Endothelial cell of umbilical vein (primary cell): ENCODE results near the gene FARP1. TPM values are rescaled to one million over a fixed set of nuclear protein-coding genes. Genes with fewer than 3 reads are reported as not detected.

Source experiments
- BruUV-seq: library from RNA; stranded (reverse); fragments of 400-500 nt; replicated peaks from 2 replicates; lab custom pipeline; 2021; lab: Mats Ljungman, UMichigan
- CTCF ChIA-PET: fragments of 300-600, 350-600 bp; sonication (Branson Sonifier 250); formaldehyde crosslinking; loops from one replicate; lab custom pipeline; 2021; ENCODE audit warnings: antibody characterized with exemption, inconsistent platforms; lab: Charles Lee
- POLR2A ChIA-PET: fragments of 300-600, 350-600 bp; sonication (Branson Sonifier 250); formaldehyde crosslinking; loops from one replicate; lab custom pipeline; 2021; ENCODE audit warnings: antibody characterized with exemption, inconsistent platforms; lab: Charles Lee
- DNase-seq: peaks from one replicate; pipeline ENCODE4 v3.0.0-alpha.2; 2011; ENCODE audit warnings: low read depth, low spot score
- FAIRE-seq: peaks from 2 replicates; lab custom pipeline; 2011; peaks lifted over from hg19 to GRCh38; lab: Jason Lieb, UNC
- H2AFZ ChIP-seq: 2 replicates; pipeline ENCODE4 v1.6.0; 2012; ENCODE audit warnings: low read depth, low read length, control low read depth, inconsistent platforms
- H3K27ac ChIP-seq: 2 replicates; pipeline ENCODE4 v1.5.1; 2011; ENCODE audit warnings: low read depth, mild to moderate bottlenecking, control low read depth, low read length, moderate library complexity; ENCODE audit not compliant: insufficient read depth
- H3K27me3 ChIP-seq, 2 experiments: 2 replicates each; pipeline versions ENCODE4 v1.6.0 to v1.6.1; 2011; ENCODE audit warnings: low read length in 2 of 2, mixed read lengths in 1 of 2; ENCODE audit not compliant: control insufficient read depth in 2 of 2, insufficient read depth in 2 of 2
- H3K36me3 ChIP-seq, 2 experiments: 2 replicates in 1 of 2; 3 replicates in 1 of 2; pipeline ENCODE4 v1.5.1; 2011; ENCODE audit warnings: low read length in 2 of 2, mild to moderate bottlenecking in 1 of 2, moderate library complexity in 1 of 2; ENCODE audit not compliant: control insufficient read depth in 2 of 2, insufficient read depth in 2 of 2; ENCODE audit errors: extremely low read depth in 1 of 2
- H3K4me1 ChIP-seq: 3 replicates; pipeline ENCODE4 v1.5.1; 2011; ENCODE audit warnings: mild to moderate bottlenecking, low read length; ENCODE audit not compliant: control insufficient read depth, insufficient read depth; ENCODE audit errors: extremely low read depth
- H3K4me2 ChIP-seq: 2 replicates; pipeline ENCODE4 v1.6.1; 2011; ENCODE audit warnings: low read length, control low read depth, mixed read lengths; ENCODE audit not compliant: insufficient read depth
- H3K4me3 ChIP-seq, 3 experiments: fragments of 200-600 bp in 1 of 3; sonication (generic), shearing (Covaris generic) in 1 of 3; replicated peaks in 1 of 3; 2 replicates each; pipeline ENCODE4 v1.5.1; 2011 to 2016; ENCODE audit warnings: control low read depth in 3 of 3, low read length in 3 of 3, mild to moderate bottlenecking in 2 of 3, inconsistent platforms in 1 of 3, low read depth in 1 of 3, moderate library complexity in 1 of 3; ENCODE audit not compliant: insufficient read depth in 1 of 3
- H3K79me2 ChIP-seq: 2 replicates; pipeline ENCODE4 v1.6.0; 2012; ENCODE audit warnings: low read length, inconsistent platforms; ENCODE audit not compliant: control insufficient read depth, insufficient read depth
- H3K9ac ChIP-seq: replicated peaks from 2 replicates; pipeline ENCODE3; 2011; ENCODE audit warnings: low read length, control low read depth; ENCODE audit not compliant: insufficient read depth; ENCODE audit errors: extremely low read depth
- H3K9me1 ChIP-seq: replicated peaks from 3 replicates; pipeline ENCODE4 v1.6.0; 2011; ENCODE audit warnings: mild to moderate bottlenecking, low read length; ENCODE audit not compliant: control insufficient read depth, insufficient read depth; ENCODE audit errors: extremely low read depth
- H3K9me3 ChIP-seq: replicated peaks from 2 replicates; pipeline ENCODE4 v1.5.1; 2012; ENCODE audit warnings: low read length, inconsistent platforms; ENCODE audit not compliant: control insufficient read depth, insufficient read depth
- H4K20me1 ChIP-seq: replicated peaks from 2 replicates; pipeline ENCODE3; 2011; ENCODE audit warnings: mild to moderate bottlenecking, low read length; ENCODE audit not compliant: control insufficient read depth, insufficient read depth; ENCODE audit errors: extremely low read depth
- EZH2 ChIP-seq: IDR thresholded peaks from 2 replicates; pipeline ENCODE4 v1.6.1; 2012; ENCODE audit warnings: borderline replicate concordance, low read depth, mild to moderate bottlenecking, moderate library complexity, low read length, inconsistent platforms; ENCODE audit not compliant: severe bottlenecking
- FOS ChIP-seq: IDR thresholded peaks from 2 replicates; pipeline ENCODE4 v1.6.1; 2011; ENCODE audit warnings: mild to moderate bottlenecking, low read length, moderate library complexity, borderline replicate concordance; ENCODE audit not compliant: insufficient read depth
- GATA2 ChIP-seq: IDR thresholded peaks from 2 replicates; pipeline ENCODE4 v1.7.0; 2011; ENCODE audit warnings: low read depth, mild to moderate bottlenecking, moderate library complexity, mixed read lengths, low read length; ENCODE audit not compliant: insufficient read length, insufficient read depth
- JUN ChIP-seq: IDR thresholded peaks from 2 replicates; pipeline ENCODE4 v1.6.1; 2011; ENCODE audit warnings: borderline replicate concordance, low read depth; ENCODE audit not compliant: insufficient read length, insufficient read depth
- MYC ChIP-seq: IDR thresholded peaks from one replicate; pipeline ENCODE4 v1.6.1; 2011; ENCODE audit warnings: mild to moderate bottlenecking, low read depth, low read length
- POLR2A ChIP-seq: IDR thresholded peaks from 2 replicates; pipeline ENCODE4 v1.6.1; 2012; ENCODE audit warnings: low read depth, mild to moderate bottlenecking, control low read depth, low read length
- POLR2AphosphoS5 ChIP-seq: IDR thresholded peaks from 2 replicates; pipeline ENCODE4 v1.6.1; 2012; ENCODE audit warnings: low read depth, mild to moderate bottlenecking, control low read depth, low read length, moderate library complexity; ENCODE audit not compliant: insufficient read depth
- dilution Hi-C: fragments of 300-500 bp; cut with MboI; formaldehyde crosslinking; loops from one replicate; pipeline ENCODE4 v1.15.0; 2019; ENCODE audit warnings: low sequenced_read_pairs; ENCODE audit not compliant: extremely low pct_ligation_motif_present
- intact Hi-C: fragments of 100-400 bp; cut with micrococcal nuclease; formaldehyde crosslinking; loops from one replicate; pipeline ENCODE4 v1.10.0; 2022
- polyA plus RNA-seq, 4 experiments: library from polyadenylated mRNA; depleted of rRNA in 3 of 4; stranded (reverse) in 3 of 4; unstranded in 1 of 4; fragments of >200 nt; gene quantifications; 2 replicates each; pipeline versions ENCODE4 v1.2.1 to v1.2.3, GENCODE V29; 2011 to 2012; ENCODE audit warnings: missing spikeins in 1 of 4
- total RNA-seq: library from RNA; stranded (reverse); gene quantifications from 2 replicates; pipeline ENCODE4 v1.2.3, GENCODE V29; 2021
- TF ChIP-seq, protein P1 (sequence below), 2 donors: IDR thresholded peaks; 1 replicate in 1 of 2; 2 replicates in 1 of 2; pipeline ENCODE4 v1.5.1; 2011; ENCODE audit warnings: low read length in 2 of 2, mild to moderate bottlenecking in 2 of 2, moderate library complexity in 2 of 2, control low read depth in 1 of 2, inconsistent platforms in 1 of 2, low read depth in 1 of 2; ENCODE audit not compliant: insufficient read depth in 1 of 2; ENCODE audit errors: extremely low read depth in 1 of 2
- TF ChIP-seq, protein P2 (sequence below): IDR thresholded peaks from 2 replicates; pipeline ENCODE4 v1.6.1; 2011; ENCODE audit not compliant: insufficient read depth, insufficient read length

FARP1 gene
- total and polyA plus RNA-seq, 2 donors (not counting 3 experiments of a cell fraction or from before 2014, with no cell fraction given), result 19.0 to 77.7 TPM

GRCh38 chr13:98438246-98439125, 295.6 kb downstream of the FARP1 start:
- TF ChIP-seq MYC (no peak), FOS (no peak), EZH2 (no peak), GATA2 (no peak), JUN (no peak), POLR2A (no peak), POLR2AphosphoS5 (no peak)
- TF ChIP-seq, protein P1, sequence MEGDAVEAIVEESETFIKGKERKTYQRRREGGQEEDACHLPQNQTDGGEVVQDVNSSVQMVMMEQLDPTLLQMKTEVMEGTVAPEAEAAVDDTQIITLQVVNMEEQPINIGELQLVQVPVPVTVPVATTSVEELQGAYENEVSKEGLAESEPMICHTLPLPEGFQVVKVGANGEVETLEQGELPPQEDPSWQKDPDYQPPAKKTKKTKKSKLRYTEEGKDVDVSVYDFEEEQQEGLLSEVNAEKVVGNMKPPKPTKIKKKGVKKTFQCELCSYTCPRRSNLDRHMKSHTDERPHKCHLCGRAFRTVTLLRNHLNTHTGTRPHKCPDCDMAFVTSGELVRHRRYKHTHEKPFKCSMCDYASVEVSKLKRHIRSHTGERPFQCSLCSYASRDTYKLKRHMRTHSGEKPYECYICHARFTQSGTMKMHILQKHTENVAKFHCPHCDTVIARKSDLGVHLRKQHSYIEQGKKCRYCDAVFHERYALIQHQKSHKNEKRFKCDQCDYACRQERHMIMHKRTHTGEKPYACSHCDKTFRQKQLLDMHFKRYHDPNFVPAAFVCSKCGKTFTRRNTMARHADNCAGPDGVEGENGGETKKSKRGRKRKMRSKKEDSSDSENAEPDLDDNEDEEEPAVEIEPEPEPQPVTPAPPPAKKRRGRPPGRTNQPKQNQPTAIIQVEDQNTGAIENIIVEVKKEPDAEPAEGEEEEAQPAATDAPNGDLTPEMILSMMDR (IDR thresholded peaks at IDR 0.05; ENCODE audit: extremely low read depth in 1 of 2, insufficient read depth in 1 of 2, low read depth in 1 of 2, low read length in 2 of 2), result no peak
- TF ChIP-seq, protein P2, sequence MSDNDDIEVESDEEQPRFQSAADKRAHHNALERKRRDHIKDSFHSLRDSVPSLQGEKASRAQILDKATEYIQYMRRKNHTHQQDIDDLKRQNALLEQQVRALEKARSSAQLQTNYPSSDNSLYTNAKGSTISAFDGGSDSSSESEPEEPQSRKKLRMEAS, result no peak
- intact Hi-C loops (no loop called here), dilution Hi-C loops (loop anchor here (25.0 kb wide), 1 partner anchor 224 kb away; no protein-coding TSS in a partner anchor)
- Histone ChIP-seq H3K27me3 (no peaks in the 10 kb centered on the region), H3K4me1 (no peaks in the 10 kb centered on the region), H2AFZ (no peak overlapping the region), H3K79me2 (no peaks in the 10 kb centered on the region), H3K36me3 (peaks cover 0 to 2% of the 10 kb centered on the region in 2 experiments), H3K9ac (no peak overlapping the region), H3K9me1 (no peaks in the 10 kb centered on the region), H3K4me3 (no peak overlapping the region), H3K9me3 (no peaks in the 10 kb centered on the region), H3K27ac (no peak overlapping the region), H4K20me1 (no peaks in the 10 kb centered on the region), H3K4me2 (no peak overlapping the region)
- ChIA-PET CTCF (interaction anchor here (1.5 kb wide), 1 partner anchor 235 kb away, joined by 3 read pairs; no protein-coding TSS in a partner anchor), POLR2A (no interaction called here)
- no peak for DNase-seq
- no peak for FAIRE-seq
- BruUV-seq, result no TSS peak
